B cell (primary cell): Measurements from ENCODE around the gene INPP1. TPM values are rescaled to one million over a fixed set of nuclear protein-coding genes. Genes with fewer than 3 reads are reported as not detected.

Experiments
- ATAC-seq: fragments of 200-7000 bp; cut with Tn5 transposase; one replicate; pipeline ENCODE4 v1.10.0; 2021; ENCODE audit warnings: low read depth, mild to moderate bottlenecking, moderate number of reproducible peaks, moderate library complexity
- CTCF ChIA-PET: fragments of 350-600 bp; sonication (Branson Sonifier 250); formaldehyde crosslinking; loops from one replicate; lab custom pipeline; 2021; ENCODE audit warnings: antibody characterized with exemption, inconsistent platforms; lab: Charles Lee
- POLR2A ChIA-PET: fragments of 350-600 bp; sonication (Branson Sonifier 250); formaldehyde crosslinking; loops from one replicate; lab custom pipeline; 2021; ENCODE audit warnings: antibody characterized with exemption; lab: Charles Lee
- DNase-seq: peaks from one replicate; pipeline ENCODE4 v3.0.0; 2013
- H2AFZ ChIP-seq: 2 replicates; pipeline ENCODE4 v1.6.1; 2012; ENCODE audit warnings: mild to moderate bottlenecking, low read depth, low read length; ENCODE audit not compliant: insufficient read depth, poor library complexity, severe bottlenecking
- H3K27ac ChIP-seq, 2 donors: 1 replicate in 1 of 2; 2 replicates in 1 of 2; pipeline ENCODE4 v1.5.1; 2012 to 2013; ENCODE audit warnings: low read length in 2 of 2, mild to moderate bottlenecking in 2 of 2, moderate library complexity in 1 of 2
- H3K27me3 ChIP-seq, 4 experiments: fragments of 200-600 bp in 1 of 4; sonication (generic) in 1 of 4; replicated peaks in 1 of 4; 1 replicate in 2 of 4; 2 replicates in 2 of 4; pipeline versions ENCODE4 v1.6.1 to v1.7.0; 2013 to 2016; ENCODE audit warnings: low read length in 3 of 4, mild to moderate bottlenecking in 2 of 4, mixed read lengths in 1 of 4, moderate library complexity in 1 of 4; ENCODE audit not compliant: insufficient read depth in 4 of 4, control insufficient read depth in 3 of 4; ENCODE audit errors: control extremely low read depth in 1 of 4
- H3K36me3 ChIP-seq, 2 experiments: replicated peaks in 1 of 2; 1 replicate in 1 of 2; 2 replicates in 1 of 2; pipeline versions ENCODE4 v1.6.1 to v1.7.1; 2013; ENCODE audit warnings: low read length in 1 of 2; ENCODE audit not compliant: insufficient read depth in 2 of 2, control insufficient read depth in 1 of 2; ENCODE audit errors: control extremely low read depth in 1 of 2, extremely low read depth in 1 of 2
- H3K4me1 ChIP-seq, 2 donors: fragments of 200-600 bp in 1 of 2; sonication (generic) in 1 of 2; 1 replicate in 1 of 2; 2 replicates in 1 of 2; pipeline versions ENCODE4 v1.5.1 to v1.6.1; 2013 to 2017; ENCODE audit warnings: low read length in 2 of 2; ENCODE audit not compliant: control insufficient read depth in 2 of 2, insufficient read depth in 2 of 2
- H3K4me2 ChIP-seq: replicated peaks from 2 replicates; pipeline ENCODE3; 2012; ENCODE audit warnings: mild to moderate bottlenecking, low read depth, low read length; ENCODE audit not compliant: poor library complexity, severe bottlenecking
- H3K4me3 ChIP-seq, 5 experiments: fragments of 200-600 bp in 1 of 5; sonication (generic) in 1 of 5; 1 replicate in 3 of 5; 2 replicates in 2 of 5; pipeline versions ENCODE4 v1.5.1 to v1.7.0; 2011 to 2016; ENCODE audit warnings: low read length in 4 of 5, mild to moderate bottlenecking in 4 of 5, low read depth in 2 of 5, control low read depth in 1 of 5, moderate library complexity in 1 of 5; ENCODE audit not compliant: insufficient read depth in 1 of 5; ENCODE audit errors: control extremely low read depth in 1 of 5, extremely low read depth in 1 of 5
- H3K79me2 ChIP-seq: fragments of 200-600 bp; sonication (generic); one replicate; pipeline ENCODE4 v1.6.0; 2016; ENCODE audit warnings: low read length; ENCODE audit not compliant: control insufficient read depth, insufficient read depth
- H3K9ac ChIP-seq: fragments of 200-600 bp; sonication (generic); 2 replicates; pipeline ENCODE4 v1.6.1; 2017; ENCODE audit warnings: mild to moderate bottlenecking, low read length, moderate library complexity
- H3K9me3 ChIP-seq, 3 donors: one replicate each; pipeline versions ENCODE4 v1.6.1 to v1.7.1; 2013; ENCODE audit warnings: low read length in 2 of 3; ENCODE audit not compliant: control insufficient read depth in 2 of 3, insufficient read depth in 1 of 3; ENCODE audit errors: control extremely low read depth in 1 of 3
- H4K20me1 ChIP-seq: 2 replicates; pipeline ENCODE4 v1.6.0; 2012; ENCODE audit warnings: mild to moderate bottlenecking, low read length; ENCODE audit not compliant: insufficient read depth, control insufficient read depth, poor library complexity, severe bottlenecking
- H3K27ac Mint-ChIP-seq: one replicate; pipeline ENCODE4 v1.8.0; 2021; ENCODE audit warnings: mixed read lengths
- H3K27me3 Mint-ChIP-seq: one replicate; pipeline ENCODE4 v1.8.0; 2021; ENCODE audit warnings: mixed read lengths
- H3K4me1 Mint-ChIP-seq: one replicate; pipeline ENCODE4 v1.8.0; 2021; ENCODE audit warnings: mixed read lengths
- H3K4me3 Mint-ChIP-seq: one replicate; pipeline ENCODE4 v1.8.0; 2021; ENCODE audit warnings: mixed read lengths
- H3K9me3 Mint-ChIP-seq: one replicate; pipeline ENCODE4 v1.8.0; 2022; ENCODE audit warnings: mixed read lengths; ENCODE audit not compliant: insufficient read depth
- EZH2 ChIP-seq: IDR thresholded peaks from 2 replicates; pipeline ENCODE4 v1.6.1; 2012; ENCODE audit warnings: borderline replicate concordance, low read depth, mild to moderate bottlenecking, moderate library complexity, low read length; ENCODE audit not compliant: insufficient read depth, poor library complexity, severe bottlenecking
- WGBS: methylation state at CpG from one replicate; pipeline ENCODE4 v1.1.5; 2013; ENCODE audit warnings: missing lambda C conversion rate; ENCODE audit not compliant: insufficient coverage; 5-methylcytosine and 5-hydroxymethylcytosine counted together
- intact Hi-C: fragments of 100-400 bp; cut with micrococcal nuclease; formaldehyde crosslinking; loops from one replicate; pipeline ENCODE4 v1.10.0; 2022
- polyA plus RNA-seq: library from polyadenylated mRNA; depleted of rRNA; stranded (reverse); fragments of >200 nt; gene quantifications from 2 replicates; pipeline ENCODE4 v1.2.3, GENCODE V29; 2012
- total RNA-seq, 2 donors: library from RNA; stranded (reverse); fragments of 120-200 nt in 1 of 2; gene quantifications; 1 replicate in 1 of 2; 2 replicates in 1 of 2; pipeline versions ENCODE4 v1.2.3 to v1.2.4, GENCODE V29; 2013 to 2022
- TF ChIP-seq, protein P1 (sequence below): fragments of 200-600 bp; IDR thresholded peaks from one replicate; pipeline ENCODE4 v1.8.0; 2022; ENCODE audit warnings: antibody characterized with exemption, mild to moderate bottlenecking

Gene INPP1
- total and polyA plus RNA-seq, 2 donors (not counting 1 experiment from before 2014, with no cell fraction given), result 3.1 to 3.7 TPM

DNA sequence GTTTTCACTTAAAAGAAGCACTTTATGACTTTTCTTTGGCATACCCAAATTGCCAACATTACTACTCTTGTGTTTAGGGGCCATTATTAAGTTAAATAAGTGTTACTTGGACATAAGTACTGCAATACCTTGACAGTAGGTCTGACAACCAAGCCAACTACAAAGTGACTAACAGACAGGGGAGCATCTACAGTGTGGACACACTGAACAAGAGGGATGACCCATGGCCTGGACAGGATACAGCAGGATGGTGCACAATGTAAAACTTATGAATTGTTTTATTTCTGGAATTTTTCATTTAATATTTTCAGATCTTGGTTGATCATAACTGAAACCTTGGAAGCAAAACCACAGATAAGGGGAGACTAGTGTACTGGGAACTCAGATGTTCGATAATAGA is 4.0 kb upstream of the INPP1 start:
- ATAC-seq (no peak), DNase-seq (no peak)
- ChIA-PET CTCF (interaction anchor here (1.4 to 1.5 kb wide), 2 partner anchors 9 to 38 kb away, joined by 3 to 4 read pairs; no protein-coding TSS in a partner anchor), POLR2A (no interaction called here)
- Histone ChIP-seq H3K36me3 (no peaks in the 10 kb centered on the region), H3K4me1 (peaks cover 2 to 7% of the 10 kb centered on the region in 2 donors), H3K9ac (no peak overlapping the region), H3K4me3 (no peak overlapping the region), H3K4me2 (no peak overlapping the region), H3K9me3 (no peaks in the 10 kb centered on the region), H3K79me2 (no peaks in the 10 kb centered on the region), H4K20me1 (no peaks in the 10 kb centered on the region), H3K27me3 (no peaks in the 10 kb centered on the region), H3K27ac (no peak overlapping the region), H2AFZ (no peak overlapping the region)
- intact Hi-C loops, result no loop called here
- H3K27ac Mint-ChIP-seq, result no peak overlapping the region
- H3K4me3 Mint-ChIP-seq, result no peak overlapping the region
- WGBS, result no CpG with 5 or more reads among the region's 1 CpG
- TF ChIP-seq EZH2, result no peak
- TF ChIP-seq, protein P1, sequence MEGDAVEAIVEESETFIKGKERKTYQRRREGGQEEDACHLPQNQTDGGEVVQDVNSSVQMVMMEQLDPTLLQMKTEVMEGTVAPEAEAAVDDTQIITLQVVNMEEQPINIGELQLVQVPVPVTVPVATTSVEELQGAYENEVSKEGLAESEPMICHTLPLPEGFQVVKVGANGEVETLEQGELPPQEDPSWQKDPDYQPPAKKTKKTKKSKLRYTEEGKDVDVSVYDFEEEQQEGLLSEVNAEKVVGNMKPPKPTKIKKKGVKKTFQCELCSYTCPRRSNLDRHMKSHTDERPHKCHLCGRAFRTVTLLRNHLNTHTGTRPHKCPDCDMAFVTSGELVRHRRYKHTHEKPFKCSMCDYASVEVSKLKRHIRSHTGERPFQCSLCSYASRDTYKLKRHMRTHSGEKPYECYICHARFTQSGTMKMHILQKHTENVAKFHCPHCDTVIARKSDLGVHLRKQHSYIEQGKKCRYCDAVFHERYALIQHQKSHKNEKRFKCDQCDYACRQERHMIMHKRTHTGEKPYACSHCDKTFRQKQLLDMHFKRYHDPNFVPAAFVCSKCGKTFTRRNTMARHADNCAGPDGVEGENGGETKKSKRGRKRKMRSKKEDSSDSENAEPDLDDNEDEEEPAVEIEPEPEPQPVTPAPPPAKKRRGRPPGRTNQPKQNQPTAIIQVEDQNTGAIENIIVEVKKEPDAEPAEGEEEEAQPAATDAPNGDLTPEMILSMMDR, result no peak
- H3K4me1 Mint-ChIP-seq, result peaks cover 10% of the 10 kb centered on the region
- H3K27me3 Mint-ChIP-seq, result no peaks in the 10 kb centered on the region
- no peaks in the 10 kb centered on the region for H3K9me3 Mint-ChIP-seq

DNA sequence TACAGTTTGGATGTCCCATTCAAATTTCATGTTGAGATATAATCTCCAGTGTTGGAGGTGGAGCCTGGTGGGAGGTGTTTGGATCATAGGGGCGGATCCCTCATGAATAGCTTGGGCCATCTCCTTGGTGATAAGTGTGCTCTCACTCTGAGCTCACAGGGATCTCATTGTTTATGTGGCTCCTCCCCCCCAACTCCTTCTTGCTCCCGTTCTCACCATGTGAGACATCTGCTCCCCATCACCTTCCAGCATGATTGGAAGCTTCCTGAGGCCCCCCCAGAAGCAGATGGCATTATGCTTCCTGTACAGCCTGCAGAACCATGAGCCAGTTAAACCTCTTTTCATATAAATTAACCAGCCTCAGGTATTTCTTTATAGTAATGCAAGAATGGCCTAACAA is 3.0 kb upstream of the INPP1 start:
- H3K4me3 Mint-ChIP-seq, result no peak overlapping the region
- no peak overlapping the region for H3K4me2 ChIP-seq
- ATAC-seq (no peak), DNase-seq (no peak)
- no peak overlapping the region for H3K27ac Mint-ChIP-seq
- POLR2A ChIA-PET, result no interaction called here
- no peaks in the 10 kb centered on the region for H3K27me3 ChIP-seq
- CTCF ChIA-PET, result no interaction called here
- H3K9me3 ChIP-seq, result no peaks in the 10 kb centered on the region
- TF ChIP-seq EZH2, result no peak
- TF ChIP-seq, protein P1, result no peak
- no peaks in the 10 kb centered on the region for H4K20me1 ChIP-seq
- H3K27ac ChIP-seq, result no peak overlapping the region
- H3K9me3 Mint-ChIP-seq, result no peaks in the 10 kb centered on the region
- intact Hi-C loops, result no loop called here
- H2AFZ ChIP-seq, result no peak overlapping the region
- peaks cover 13% of the 10 kb centered on the region for H3K4me1 Mint-ChIP-seq
- H3K4me1 ChIP-seq, result peaks cover 7 to 11% of the 10 kb centered on the region in 2 donors
- no peaks in the 10 kb centered on the region for H3K79me2 ChIP-seq
- no peak overlapping the region for H3K9ac ChIP-seq
- no peak overlapping the region for H3K4me3 ChIP-seq
- H3K36me3 ChIP-seq, result no peaks in the 10 kb centered on the region
- 71% methylated on average over 1 of the region's 2 CpGs for WGBS
- no peaks in the 10 kb centered on the region for H3K27me3 Mint-ChIP-seq
